Gastrocnemius medialis (tissue), 4 donors: ENCODE data around the gene HMCN2.

Source experiments
- CTCF ChIP-seq, 5 experiments: fragments of 450-650 bp in 3 of 5; fragments of 200-600 bp in 2 of 5; sonication (generic) in 2 of 5; IDR thresholded peaks in 4 of 5; conservative IDR thresholded peaks in 1 of 5; 1 replicate in 4 of 5; 2 replicates in 1 of 5; pipeline ENCODE4 v1.5.1; 2016 to 2019; ENCODE audit warnings: antibody characterized with exemption in 5 of 5, mild to moderate bottlenecking in 3 of 5, moderate library complexity in 3 of 5
- POLR2A ChIP-seq, 2 donors: fragments of 450-650 bp; IDR thresholded peaks; one replicate each; pipeline ENCODE4 v1.6.1; 2017; ENCODE audit warnings: antibody characterized with exemption in 2 of 2, mild to moderate bottlenecking in 2 of 2, moderate library complexity in 2 of 2

DNA sequence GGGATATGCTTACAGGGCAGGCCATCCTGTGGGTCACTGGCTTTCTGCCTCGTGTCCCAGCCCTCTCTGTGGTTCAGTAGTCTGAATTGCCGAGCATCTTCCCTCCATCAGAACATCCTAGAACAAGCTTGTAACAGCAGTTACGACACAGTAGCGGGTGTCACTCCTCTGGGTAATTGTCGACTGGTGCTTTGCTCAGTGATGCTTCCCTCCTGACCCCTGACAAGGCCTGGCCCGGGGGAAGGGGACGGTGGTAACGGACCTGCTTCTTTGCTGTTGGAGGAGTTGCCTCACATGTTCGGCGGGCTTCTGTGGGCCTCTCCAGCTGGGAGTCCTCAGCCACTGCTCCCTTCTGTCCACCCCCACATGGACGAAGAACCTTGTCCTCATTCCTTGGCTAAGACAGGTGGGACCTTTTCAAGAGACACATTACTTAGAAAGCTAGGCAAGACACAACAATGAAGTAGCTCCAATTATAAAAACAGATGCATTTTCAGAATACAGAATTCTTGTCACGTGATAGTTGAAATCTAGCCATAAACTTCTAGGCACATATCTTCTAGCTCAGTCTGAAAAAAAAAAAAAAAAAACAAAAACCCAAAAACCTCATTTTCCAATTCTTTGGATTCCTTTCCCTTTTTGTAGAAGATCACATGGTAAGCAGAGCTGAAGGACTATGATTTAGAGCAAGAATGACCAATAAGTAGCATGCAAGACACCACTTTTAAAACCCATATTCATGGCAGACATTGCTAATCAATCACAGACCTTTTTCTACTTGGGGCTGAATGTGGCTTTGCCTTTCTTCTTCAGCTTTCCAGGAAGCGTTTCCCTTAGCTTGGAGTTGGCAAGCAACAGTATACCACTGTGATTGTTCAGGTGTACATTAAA is 25.0 kb downstream of the HMCN2 start:
- TF ChIP-seq CTCF (IDR thresholded peaks at IDR 0.05 in 4 of 5, conservative IDR thresholded peaks at IDR 0.05 in 1 of 5), result no peak
- TF ChIP-seq POLR2A (IDR thresholded peaks at IDR 0.05), result peak in 1 of 2 donors; percentile 25
